ENCODE results near the gene HIPK4.
A peak's percentile ranks its signal among the peaks of the same experiment; 100 is the strongest.
"Not testable (repeated sequence)": the region's sequence is repeated elsewhere in the genome, so short reads cannot be mapped to it uniquely, and the experiment has no call there.

HIPK4 gene, protein sequence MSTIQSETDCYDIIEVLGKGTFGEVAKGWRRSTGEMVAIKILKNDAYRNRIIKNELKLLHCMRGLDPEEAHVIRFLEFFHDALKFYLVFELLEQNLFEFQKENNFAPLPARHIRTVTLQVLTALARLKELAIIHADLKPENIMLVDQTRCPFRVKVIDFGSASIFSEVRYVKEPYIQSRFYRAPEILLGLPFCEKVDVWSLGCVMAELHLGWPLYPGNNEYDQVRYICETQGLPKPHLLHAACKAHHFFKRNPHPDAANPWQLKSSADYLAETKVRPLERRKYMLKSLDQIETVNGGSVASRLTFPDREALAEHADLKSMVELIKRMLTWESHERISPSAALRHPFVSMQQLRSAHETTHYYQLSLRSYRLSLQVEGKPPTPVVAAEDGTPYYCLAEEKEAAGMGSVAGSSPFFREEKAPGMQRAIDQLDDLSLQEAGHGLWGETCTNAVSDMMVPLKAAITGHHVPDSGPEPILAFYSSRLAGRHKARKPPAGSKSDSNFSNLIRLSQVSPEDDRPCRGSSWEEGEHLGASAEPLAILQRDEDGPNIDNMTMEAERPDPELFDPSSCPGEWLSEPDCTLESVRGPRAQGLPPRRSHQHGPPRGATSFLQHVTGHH

DNA sequence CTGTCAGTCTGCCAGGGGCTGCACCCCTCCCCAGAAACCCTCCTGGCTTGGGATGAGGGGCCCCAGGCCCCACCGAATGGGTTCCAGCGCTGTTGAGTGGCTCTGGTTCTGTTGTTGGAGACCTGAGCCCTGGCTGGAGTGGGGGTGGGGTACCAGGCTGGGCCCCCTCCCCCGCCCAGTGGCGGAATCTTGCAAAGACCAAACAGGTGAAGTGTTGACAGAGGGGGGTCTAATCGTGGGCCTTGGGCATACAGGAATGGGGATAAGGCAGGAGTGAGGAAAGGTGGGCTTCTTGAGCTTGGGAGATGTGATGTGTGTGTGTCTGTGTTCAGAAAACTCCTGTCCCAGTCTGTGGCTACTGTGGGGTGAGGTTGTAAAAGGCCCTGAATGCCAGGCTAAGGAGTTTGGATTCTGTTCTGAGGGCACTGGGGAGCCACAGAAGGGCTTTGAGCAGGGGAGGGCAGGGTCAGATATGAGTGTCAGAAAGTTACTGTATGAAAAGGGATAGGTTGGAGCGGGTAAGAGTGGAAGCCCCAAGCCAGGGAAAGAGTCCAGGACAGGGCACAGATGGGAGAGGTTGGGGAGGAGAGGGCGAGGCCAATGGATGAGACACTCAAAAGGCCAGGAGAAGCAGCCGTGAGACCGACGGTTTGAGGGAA is at the start of gene HIPK4:
Gene HIPK4, minus strand, starts transcription at position 98 of the 659 bp plus-strand sequence. CDS start 279 bp downstream, outside the sequence.
- DNase-seq, result no peak

DNA sequence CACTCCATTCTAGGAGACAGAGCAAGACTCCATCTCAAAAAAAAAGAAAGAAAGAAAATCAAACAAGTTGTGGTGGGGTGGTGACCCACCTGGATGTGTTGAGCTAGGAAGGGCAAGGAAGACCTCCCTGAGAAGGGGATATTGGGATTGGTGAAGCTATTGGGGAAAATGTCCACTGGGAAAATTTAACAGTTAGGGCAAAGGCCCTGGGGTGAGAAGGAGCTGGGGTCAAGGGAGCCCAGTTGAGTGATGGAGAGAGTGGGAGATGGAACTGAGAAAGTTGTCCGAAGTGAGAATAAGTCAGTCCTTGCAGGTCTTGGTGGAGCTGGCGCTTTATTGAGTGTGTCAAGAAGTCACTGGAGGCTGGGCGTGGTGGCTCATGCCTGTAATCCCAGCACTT is 48.3 kb upstream of the HIPK4 start:
- DNase-seq, result no peak

DNA sequence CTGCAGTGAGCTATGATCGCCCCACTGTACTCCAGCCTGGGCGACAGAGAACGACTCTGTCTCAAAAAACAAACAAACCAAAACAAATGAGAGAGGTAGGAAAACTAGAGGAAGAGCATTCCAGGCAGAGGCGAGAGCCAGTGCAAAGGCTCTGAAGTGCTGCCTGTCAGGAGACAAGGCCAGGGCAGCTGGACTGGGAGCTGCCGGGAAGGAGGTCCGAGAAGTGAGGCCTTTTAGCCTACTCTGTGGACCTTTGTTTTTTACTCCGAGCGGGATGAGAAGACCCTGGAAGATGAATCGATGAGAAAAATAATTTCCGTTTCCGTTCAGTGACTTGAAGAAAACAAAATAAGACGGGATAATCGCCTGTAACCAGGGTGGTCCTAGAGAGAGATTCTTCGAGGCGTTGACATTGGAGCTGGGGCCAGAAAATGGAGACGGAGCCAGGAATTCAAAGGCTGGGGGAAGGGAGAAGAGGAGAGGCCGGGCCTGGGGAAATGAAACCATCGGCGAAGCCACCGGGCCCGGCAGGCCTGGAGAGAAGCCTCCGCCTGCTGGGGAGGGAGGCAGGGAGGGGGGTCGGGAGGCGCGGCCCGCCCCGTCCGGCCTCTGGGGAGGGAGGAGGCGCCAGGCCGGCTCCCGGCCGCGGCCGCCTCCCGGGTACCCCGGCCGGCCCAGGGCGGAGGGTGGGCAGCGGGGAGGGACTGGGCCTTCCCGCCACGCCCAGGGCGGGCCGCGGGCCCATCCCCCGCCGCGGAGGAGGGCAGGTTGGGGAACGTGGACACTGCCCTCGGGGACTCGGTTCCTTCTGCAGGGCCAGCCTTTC is 43.6 kb upstream of the HIPK4 start:
- DNase-seq, result peak in 1 of 2 experiments; percentile 5

DNA sequence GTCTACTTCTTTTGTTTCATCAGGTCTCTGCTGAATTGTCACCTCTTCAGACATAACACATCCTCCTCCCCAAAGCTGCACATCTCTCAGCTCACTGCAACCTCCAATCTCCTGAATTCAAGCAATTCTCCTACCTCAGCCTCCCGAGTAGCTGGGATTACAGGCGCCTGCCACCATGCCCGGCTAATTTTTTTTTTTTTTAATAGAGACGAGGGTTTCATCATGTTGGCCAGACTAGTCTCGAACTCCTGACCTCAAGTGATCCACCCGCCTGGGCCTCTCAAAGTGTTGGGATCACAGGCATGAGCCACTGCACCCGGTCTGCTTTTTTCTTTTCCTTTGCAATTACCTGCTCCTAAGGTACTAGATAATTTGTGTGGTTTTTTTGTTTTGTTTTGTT is 42.8 kb upstream of the HIPK4 start:
- not testable (repeated sequence) for DNase-seq

DNA sequence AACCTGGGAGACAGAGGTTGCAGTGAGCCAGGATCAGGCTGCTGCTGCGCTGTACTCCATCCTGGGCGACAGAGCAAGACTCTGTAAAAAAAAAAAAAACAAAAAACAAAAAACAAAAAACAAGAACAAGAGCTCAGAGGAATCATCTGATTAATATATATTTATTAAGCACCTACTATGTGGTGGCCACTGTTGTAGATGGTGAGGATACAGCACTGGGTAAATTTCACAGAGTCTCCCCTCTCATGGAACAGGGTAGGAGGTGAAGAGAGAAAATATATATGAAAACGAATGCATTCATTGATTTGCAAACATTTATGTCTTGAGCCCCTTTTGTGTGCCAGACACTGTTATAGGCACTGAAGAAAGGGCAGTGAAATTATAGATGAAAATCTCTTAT is 41.7 kb upstream of the HIPK4 start:
- no peak for DNase-seq

DNA sequence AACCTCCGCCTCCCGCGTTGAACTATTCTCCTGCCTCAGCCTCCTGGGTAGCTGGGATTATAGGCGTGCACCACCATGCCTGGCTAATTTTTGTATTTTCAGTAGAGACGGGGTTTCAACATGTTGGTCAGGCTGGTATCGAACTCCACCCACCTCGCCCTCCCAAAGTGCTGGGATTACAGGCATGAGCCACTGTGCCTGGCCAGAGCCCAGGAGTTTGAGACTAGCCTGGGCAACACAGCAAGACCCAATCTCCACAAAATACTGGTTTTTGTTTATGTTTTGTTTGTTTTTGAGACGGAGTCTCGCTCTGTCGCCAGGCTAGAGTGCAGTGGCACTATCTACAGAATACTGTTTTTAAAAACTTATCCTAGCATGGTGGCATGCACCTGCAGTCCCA is 40.3 kb upstream of the HIPK4 start:
- not testable (repeated sequence) for DNase-seq

DNA sequence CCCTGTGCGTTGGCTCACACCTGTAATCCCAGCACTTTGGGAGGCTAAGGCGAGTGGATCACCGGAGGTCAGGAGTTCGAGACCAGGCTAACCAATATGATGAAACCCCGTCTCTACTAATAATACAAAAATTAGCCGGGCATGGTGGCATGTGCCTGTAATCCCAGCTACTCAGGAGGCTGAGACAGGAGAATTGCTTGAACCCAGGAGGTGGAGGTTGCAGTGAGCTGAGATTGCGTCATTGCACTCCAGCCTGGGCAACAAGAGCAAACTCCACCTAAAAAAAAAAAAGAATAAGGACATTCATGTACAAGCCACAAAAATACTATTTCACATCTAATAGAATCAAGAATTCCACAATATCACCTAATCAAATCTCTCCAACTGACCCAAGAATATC is 38.2 kb upstream of the HIPK4 start:
- not testable (repeated sequence) for DNase-seq

DNA sequence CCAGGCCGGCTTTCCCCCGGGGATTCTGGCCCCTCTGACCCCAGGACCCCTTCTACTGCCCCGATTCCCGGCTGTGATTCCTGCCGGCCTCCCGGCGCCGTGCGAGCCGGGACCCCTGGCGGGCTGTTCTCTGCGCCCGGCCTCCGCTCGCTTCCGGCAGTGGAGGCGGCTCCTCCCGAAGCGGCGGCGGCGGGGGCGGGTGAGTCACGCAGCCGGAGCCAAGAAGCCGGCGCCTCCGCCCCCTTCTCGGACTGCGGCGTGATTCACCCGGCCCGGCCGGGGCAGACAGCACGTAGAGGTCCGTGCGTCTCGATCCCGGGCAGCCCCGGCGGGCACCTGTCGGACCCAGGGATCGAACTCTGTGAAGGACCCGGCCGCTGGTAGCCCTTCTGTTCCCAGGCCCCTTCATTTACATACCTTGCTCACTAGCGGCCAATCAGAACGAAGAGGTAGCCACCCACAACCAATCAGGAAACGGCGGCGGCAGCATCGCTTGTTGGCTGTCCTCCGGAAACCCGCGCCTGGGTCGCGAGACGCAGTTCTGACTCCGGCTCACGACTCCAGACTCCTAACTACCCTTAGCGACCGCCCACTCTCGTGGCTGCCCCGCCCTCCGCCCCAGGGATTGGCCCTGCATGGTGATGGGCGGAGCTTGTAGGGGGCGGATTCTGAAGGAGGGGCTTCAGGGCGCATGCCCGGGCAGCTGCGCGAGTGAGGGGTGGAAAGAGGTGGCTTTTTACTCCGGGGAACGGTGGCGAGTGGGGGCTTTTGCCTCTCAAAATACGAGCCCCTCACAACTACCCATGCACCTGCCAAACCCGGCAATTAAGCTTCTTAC is 35.7 kb upstream of the HIPK4 start, which contains the start of gene SERTAD1:
Gene SERTAD1, minus strand, starts transcription at position 543 of the 838 bp plus-strand sequence. CDS start 2,446 bp downstream, outside the sequence.
- DNase-seq, result peak; percentile 98 to 99

DNA sequence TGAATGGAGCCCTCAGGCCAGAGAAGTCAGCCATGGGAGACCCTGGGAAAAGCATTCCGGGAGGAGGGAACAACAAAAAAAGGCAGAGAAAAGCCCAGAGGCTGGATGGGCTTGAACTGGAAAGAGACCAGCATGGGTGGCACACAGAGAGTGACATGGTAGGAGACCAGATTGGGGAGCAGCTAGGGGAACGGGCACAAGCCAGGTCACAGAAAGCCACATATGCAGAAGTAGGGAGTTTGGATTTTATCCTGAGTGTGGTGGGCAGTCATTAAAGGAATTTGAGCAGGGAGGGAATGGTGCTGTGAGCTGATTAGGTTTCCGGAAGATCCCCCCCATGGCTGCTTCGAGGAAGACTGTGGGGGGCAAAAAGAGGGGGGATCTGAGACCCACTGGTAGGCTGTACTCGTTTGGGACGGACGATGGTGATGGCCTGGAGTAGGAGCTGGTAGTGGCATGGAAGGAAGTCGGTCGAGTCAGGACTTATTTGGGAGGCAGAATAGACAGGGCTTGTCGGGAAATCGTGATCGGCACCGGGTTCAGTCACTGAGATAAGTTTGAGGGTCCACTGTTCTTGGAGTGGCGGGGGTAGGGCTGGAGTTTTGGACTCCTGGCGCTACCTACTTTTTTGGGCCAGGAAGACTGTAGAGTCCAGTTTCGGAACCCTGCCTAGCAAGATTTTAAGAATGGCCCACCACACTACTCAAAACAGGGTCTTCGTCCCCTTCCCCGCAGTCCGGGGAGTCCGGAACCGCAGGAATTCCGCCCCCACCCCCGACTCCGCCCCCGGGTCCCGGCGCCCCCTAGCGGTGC is 34.9 kb upstream of the HIPK4 start:
- no peak for DNase-seq

DNA sequence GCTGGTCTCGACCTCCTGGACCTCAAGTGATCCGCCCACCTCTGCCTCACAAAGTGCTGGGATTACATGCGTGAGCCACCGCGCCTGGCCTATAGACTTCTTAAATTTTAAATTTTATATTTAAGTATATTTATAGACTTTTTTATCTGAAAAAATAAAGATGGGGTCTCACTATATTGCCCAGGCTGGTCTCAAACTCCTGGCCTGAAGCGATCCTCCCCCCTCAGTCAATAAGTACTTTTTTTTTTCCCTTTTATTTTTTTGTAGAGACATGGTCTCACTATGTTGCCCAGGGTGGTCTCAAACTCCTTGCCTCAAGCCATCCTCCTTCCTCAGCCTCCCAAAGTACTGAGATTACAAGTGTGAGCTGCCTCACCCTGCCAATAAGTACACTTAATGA is 34.0 kb upstream of the HIPK4 start:
- no peak for DNase-seq

DNA sequence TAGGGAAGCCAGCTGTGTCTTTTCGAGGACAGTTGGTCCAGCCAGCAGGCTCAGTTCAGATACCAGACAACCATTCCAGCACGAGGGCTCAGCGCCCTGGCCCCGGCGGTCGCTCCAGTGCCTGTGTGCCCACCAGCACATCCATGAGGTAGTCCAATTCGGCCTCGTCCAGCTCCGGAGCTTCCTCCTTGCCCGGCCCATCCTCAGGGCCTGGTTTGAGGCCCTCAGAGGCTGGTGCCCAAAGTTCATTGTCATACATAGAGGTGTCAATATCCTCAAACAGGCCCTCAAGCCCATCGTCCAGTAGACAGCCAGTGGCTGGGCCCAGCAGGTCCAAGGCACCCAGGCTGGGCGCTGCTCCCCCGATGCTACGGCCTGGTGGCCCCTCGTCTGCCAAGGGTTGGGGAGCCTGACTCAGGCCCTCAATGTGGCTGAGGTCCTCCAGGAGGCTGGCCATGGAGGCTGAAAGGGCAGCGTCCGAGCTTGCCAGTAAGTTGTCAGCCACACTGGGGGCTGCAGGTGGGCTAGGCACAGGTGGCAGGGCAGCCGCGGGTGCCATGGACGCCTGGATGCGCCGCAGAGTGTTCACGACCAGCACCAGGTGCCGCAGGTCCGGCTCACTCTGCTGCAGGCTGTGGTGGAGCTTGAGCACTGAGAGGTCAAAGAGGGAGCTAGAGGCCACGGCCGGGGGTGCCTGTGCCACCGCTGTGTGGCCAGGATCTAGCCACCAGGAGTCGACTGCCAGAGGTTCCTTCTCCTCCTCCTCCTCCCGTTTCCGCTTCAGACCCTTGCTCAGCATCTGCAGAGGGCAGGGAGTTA is 33.0 kb upstream of the HIPK4 start:
- no peak for DNase-seq

DNA sequence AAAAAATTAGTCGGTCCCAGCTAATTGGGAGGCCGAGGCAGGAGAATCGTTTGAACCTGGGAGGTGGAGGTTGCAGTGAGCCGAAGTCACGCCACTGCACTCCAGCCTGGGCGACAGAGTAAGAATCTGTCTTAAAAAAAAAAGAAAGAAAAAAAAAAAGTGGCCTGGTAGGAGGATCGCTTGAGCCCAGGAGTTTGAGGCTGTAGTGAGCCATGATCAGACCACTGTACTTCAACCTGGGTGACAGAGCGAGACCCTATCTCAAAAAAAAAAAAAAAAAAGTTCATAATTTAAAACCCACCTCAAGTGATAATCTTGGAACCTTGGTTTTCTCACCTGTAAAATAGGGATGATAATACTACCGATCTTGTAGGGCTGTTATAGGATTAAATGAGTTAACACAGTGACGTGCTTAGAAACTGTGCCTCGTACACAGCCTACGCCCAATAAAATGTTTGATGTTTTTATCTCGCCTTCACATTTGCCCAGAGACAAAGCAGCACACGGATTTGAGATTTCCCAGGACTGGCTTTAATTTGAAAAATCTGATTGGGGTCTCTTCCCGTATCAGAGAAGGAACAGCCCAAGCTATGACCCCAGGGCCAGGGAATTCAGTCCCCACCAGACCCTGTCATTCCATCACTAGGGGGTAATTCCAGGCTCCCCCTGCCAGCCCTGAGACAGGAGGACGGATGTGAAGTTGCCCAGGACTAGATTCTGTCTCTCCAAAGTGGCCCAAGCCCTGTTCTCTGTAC is 32.2 kb upstream of the HIPK4 start:
- DNase-seq, result no peak

DNA sequence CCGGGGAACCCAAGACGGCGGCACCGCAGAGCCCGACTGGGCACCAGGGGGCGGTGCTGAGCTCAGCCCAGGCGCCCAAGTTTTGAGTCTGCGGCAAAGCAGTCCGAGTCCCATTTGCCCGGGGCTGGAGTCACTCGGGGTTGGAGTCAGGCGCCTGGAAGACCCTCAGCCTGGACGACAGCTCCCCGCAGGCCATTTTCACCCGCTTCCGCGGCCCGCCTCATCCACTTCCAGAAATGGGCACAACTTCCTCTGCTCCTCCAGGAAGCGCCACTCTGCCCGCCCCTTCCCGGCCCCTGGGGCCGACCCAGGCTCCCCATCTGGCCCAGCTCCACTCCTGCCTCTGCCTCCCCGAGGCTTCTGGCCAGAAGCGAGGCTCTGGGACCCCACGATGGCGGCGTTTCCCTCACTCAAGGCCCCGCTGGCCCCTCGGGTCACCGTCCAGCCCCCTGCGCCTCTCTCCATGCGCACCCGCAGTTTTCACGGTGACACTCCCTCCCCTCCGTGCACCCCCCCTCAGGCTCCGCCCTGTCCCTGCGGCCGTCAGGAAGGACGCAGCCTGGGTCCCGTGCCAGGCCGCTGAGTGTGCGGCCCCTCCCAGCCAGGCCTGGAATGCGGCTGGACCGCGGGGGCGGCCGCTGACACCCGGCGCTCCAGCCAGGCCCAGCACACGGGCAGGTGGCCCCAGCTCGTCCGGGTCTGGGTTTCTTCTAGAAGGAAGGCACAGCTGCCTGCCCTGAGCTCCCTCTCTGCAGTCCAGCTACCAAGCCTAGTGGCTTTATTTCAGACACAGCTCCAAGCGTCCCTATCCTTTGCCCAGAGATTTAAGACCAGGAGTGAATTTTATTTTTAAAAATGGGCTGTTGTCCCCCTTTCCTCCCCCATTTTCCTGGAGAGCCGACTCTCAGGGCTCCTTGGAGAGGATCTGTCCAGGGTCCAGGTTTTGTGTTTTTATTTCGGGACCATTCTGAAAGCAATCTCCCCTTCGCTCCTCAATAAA is 31.1 kb upstream of the HIPK4 start:
- DNase-seq, result peak; percentile 45 to 68

DNA sequence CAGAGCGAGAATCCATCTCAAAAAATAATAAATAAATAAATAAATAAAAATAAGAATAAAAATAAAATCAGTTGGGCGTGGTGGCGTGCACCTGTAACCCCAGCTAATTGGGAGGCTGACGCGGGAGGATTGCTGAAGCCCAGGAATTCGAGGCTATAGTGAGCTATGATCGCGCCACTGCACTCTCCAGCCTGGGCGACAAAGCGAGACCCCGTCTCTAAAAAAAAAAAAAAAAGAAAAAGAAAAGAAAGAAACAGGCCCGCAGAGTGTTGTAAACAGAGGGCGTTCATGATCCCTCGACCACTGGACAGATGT is 30.4 kb upstream of the HIPK4 start:
- DNase-seq, result no peak

DNA sequence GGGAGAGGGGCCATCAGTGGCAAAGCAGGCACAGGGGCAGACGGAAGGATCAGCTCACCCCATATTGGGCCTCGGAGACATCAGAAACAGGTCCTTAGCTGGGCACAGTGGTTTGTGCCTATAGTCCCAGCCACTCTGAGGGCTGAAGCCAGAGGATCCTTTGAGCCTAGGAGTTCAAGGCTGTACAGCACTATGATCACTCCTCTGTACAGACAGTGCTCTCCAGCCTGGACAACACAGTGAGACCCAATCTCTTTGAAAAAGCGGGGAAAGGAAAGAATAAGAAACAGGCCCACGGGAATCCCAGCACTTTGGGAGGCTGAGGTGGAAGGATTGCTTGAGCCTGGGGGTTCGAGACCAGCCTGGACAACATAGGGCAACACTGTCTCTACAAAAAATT is 29.8 kb upstream of the HIPK4 start:
- no peak for DNase-seq

DNA sequence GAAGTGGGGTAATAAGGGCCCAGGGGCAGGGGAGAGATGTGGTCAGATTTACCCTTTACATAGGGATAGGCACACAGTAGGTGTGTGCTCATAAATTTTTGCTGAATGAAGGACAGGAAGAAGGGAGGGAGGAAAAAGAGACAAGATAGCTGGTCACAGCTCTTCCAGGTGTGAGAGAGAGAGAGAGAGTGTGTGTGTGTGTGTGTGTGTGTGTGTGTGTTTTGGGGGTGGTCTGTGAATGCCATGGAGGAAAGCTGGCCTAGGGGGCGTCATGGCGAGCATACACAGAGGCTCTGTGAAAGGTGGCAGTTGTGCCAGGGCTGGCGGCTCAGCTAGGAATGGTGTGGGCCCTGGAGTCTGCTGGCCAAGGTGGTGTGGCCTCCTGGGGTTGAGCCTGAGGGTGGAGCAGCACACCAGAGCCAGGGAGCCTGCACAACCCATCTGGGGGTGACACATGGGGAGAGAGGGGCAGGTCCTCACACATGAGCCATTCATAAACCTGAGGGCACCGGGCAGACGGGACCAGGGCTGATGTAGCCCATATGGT is 29.2 kb upstream of the HIPK4 start:
- no peak for DNase-seq

DNA sequence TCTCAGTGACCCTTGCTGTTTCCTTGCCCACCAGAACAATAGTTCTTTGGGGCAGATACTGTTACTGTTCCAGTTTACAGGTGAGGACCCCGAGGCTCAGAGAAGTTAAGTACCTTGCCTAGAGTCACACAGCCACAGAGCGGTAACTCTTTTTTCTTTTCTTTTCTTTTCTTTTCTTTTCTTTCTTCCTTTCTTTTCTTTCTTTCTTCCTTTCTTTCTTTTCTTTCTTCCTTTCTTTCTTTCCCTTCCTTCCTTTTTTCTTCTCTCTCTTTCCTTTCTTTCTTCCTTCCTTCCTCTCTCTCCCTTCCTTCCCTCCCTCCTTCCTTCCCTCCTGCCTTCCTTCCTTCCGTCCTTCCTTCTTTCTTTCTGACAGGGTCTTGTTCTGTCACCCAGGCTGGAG is 28.1 kb upstream of the HIPK4 start:
- no peak for DNase-seq

DNA sequence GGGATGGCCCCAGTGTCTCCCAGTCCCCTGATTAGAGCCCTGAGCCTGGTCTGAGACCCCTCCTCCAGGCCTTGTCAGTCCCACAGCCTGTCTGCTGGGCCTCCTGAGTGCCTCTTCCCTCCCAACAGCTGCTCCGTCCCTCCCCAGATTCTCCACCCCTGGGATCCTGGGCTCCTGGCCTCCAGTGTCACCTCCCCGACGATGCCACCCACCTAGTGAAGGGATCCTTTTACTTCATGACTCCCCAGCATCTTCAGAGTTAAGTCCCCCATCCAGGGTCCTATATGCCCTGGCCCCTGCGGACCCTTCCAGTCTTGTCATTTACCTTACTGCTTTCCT is 27.6 kb upstream of the HIPK4 start:
- DNase-seq, result no peak

Measured in cerebellar nuclear complex (tissue), 1 donor.